D721Med (cell line): Measurements from ENCODE around the gene ANTXR1.

Experiments used
- DNase-seq: peaks from one replicate; pipeline ENCODE4 v3.0.0; 2011; ENCODE audit warnings: low spot score; ENCODE audit not compliant: insufficient read length
- FAIRE-seq: peaks from 2 replicates; lab custom pipeline; 2011; peaks lifted over from hg19 to GRCh38; lab: Jason Lieb, UNC
- CTCF ChIP-seq: IDR thresholded peaks from 2 replicates; pipeline ENCODE4 v1.5.1; 2012; ENCODE audit warnings: mild to moderate bottlenecking, control low read depth; ENCODE audit not compliant: insufficient read depth; ENCODE audit errors: missing control alignments

Gene ANTXR1

DNA sequence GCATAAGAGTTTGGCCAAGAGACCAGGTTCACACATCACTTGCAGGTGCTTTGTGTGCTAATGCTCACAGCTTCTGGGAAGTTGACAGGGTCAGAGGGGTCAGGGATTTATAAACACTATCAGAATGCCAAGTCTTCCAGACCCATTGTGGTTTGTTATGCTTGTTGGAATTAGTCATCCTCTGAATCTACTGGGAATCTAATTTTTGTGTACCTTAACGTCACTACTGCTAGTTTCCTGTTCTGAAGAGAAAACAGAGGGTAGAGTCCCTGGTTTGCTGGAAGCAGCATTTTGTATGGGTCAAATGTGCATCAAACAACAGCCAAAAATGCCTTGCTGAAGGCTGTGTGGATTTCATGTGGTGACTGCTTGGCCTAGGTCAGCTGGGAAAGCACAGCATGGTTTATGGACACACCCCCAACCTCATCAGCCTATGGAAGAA is 33.3 kb downstream of the ANTXR1 start:
- no peak for TF ChIP-seq CTCF
- no peak for FAIRE-seq
- no peak for DNase-seq

DNA sequence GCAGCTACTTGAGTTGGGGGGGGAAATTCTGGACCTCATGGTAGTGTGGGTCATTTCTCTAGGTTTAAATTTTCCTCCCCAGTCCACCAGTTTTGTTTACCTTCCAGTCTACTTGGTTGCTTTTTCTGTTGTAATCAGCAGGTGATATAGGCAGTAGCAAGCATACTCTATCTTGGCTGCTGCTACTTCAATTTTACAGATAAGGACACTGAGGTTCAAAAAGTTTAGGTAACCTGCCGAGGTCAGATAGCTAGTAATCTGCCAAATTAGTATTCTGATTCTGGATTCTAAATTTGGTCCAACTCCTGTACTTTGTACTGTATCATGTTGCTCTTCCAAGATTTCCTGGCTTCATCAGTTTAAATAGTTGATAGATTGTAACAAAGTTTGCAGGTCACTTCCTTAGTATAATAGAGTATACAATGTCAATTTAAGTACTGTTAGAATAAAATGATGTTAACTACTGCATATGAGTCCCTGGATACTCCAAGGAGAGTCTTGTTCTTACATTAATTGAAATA is 34.7 kb downstream of the ANTXR1 start:
- no peak for TF ChIP-seq CTCF
- FAIRE-seq (no peak), DNase-seq (no peak)

GRCh38 chr2:69050802-69051201 is 37.8 kb downstream of the ANTXR1 start:
- no peak for TF ChIP-seq CTCF
- FAIRE-seq = no peak
- DNase-seq = no peak

GRCh38 chr2:69053416-69053965 is 40.5 kb downstream of the ANTXR1 start:
- FAIRE-seq = no peak
- DNase-seq = no peak
- TF ChIP-seq CTCF = no peak

DNA sequence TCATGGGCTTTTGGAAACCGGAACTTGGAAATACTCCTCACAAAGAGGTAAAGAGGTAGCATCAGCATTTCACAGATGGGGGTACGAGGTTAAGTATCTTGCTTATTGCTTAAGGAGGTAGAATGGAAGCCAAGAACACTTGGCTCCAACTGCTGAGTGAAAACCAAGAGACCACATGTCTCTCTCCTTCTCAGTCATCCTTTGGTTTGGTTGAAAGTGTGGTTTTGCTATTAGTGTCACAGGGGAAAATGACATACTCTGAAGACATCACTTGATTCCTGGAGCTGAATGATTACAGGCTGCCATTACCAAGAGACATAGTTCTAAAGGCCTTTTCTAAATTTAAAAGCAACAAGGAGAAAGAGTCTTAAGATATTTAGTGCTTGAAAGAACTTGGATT is 41.5 kb downstream of the ANTXR1 start:
- no peak for FAIRE-seq
- TF ChIP-seq CTCF = no peak
- no peak for DNase-seq

DNA sequence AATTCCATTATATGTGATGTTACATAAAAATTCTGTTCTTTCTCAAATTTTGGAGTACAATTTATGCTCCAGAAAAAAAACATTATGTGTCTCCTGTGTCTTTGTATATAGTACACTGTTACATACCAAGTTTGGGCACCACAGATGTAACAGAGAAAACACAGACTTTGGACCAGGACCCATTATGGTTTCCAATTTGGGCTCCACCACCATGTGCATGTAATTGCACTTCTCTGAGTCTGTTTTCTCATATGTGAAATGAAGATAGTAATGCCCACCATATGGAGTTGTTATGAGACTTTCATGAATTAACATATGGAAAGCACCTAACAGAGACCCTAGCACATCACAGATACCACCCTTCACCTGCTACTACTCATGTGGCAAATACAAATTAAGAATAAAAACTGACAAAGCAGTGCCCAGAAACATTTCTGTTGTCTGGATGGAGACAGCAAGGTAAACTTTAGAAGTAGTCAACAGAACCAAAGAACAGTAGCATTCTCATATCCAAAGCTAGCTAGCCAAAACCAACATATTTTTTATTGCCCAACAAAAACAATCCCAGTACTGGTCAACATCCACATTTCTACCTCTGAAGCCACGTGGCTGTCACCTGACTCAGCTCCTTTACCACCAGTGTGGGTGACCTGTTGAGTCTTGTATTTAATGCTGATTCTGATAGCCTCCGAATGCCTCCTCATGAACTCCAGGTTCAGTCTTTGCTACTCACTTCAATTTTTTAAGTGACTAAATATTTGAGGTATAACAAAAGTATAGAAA is 42.9 kb downstream of the ANTXR1 start:
- no peak for DNase-seq
- no peak for FAIRE-seq
- TF ChIP-seq CTCF = no peak

DNA sequence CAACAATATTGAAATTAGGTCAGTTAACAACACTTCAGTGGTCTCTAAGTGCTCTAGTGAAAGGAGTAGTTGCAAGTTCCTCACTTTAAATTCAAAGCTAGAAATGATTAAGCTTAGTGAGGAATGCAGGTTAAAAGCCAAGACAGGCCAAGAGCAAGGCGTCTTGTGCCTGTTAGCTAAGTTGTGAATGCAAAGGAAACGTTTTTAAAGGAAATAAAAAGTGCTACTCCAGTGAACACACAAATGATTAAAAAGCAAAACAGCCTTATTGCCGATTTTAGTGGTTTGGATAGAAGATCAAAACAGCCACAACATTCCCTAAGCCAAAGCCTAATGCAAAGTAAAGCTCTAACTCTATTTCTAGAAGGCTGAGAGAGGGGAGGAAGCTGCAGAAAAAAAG is 44.7 kb downstream of the ANTXR1 start:
- no peak for FAIRE-seq
- DNase-seq = no peak
- TF ChIP-seq CTCF = no peak
